BLaER1 treated with 17β-estradiol and CSF1 and Interleukin-3, amounts not matched to agents 10 nM and 100 nM (cell line): Measurements from ENCODE around the gene OTOA.
"Not testable (repeated sequence)": the region's sequence is repeated elsewhere in the genome, so short reads cannot be mapped to it uniquely, and the experiment has no call there.

Experiments used
- H3K27ac ChIP-seq, 11 experiments: shearing (Covaris generic); formaldehyde crosslinking; 2 replicates each; pipeline ENCODE4 v1.8.1; 2022
- H3K27me3 ChIP-seq, 11 experiments: shearing (Covaris generic); formaldehyde crosslinking; 2 replicates each; pipeline ENCODE4 v1.8.1; 2022
- H3K36me3 ChIP-seq, 11 experiments: shearing (Covaris generic); formaldehyde crosslinking; 2 replicates each; pipeline ENCODE4 v1.8.1; 2022
- H3K4me1 ChIP-seq, 10 experiments: shearing (Covaris generic); formaldehyde crosslinking; 2 replicates each; pipeline ENCODE4 v1.8.1; 2022
- H3K4me2 ChIP-seq, 11 experiments: shearing (Covaris generic); formaldehyde crosslinking; 2 replicates each; pipeline ENCODE4 v1.8.1; 2022
- H3K4me3 ChIP-seq, 10 experiments: shearing (Covaris generic); formaldehyde crosslinking; 2 replicates each; pipeline ENCODE4 v1.8.1; 2022
- H3K9ac ChIP-seq, 11 experiments: shearing (Covaris generic); formaldehyde crosslinking; 2 replicates each; pipeline ENCODE4 v1.8.1; 2022
- H3K9me3 ChIP-seq, 11 experiments: shearing (Covaris generic); formaldehyde crosslinking; replicated peaks in 1 of 11; 2 replicates each; pipeline ENCODE4 v1.8.1; 2022
- H4K20me1 ChIP-seq, 11 experiments: shearing (Covaris generic); formaldehyde crosslinking; 2 replicates each; pipeline ENCODE4 v1.8.1; 2022
- Cebpa-rat ChIP-seq, 11 experiments: shearing (Covaris generic); IDR thresholded peaks; 2 replicates each; pipeline ENCODE4 v1.8.1; 2022

Gene OTOA

DNA sequence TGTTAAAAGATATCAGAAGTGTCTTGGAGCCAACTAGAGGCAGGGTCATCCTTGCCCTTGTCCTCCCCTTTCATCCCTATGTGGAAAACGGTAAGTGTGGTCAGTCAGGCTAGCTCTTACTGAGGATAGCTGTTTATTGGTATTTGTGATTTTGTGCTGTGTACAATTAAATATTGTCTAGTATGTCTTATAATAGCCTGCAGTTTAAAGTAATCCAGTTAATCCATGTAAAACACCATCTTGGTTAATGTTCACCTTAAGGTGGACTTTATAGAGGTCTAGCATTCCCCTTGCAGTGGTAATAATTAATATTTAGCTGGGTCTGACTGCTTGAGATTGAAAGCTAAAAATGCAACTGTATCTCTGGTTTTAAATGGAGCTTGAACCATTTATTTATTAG is 38.7 kb upstream of the OTOA start:
- H4K20me1 ChIP-seq = peaks cover 0 to 100% (median 40%) of the 10 kb centered on the region in 11 experiments; a peak in 18 of 22 replicates
- peak overlapping the region in 3 of 10 experiments; percentile 12 to 50 (median 34); a peak in 2 of 20 replicates for H3K4me3 ChIP-seq
- H3K4me2 ChIP-seq = peak overlapping the region in 10 of 11 experiments; percentile 74 to 99 (median 88); a peak in 16 of 22 replicates
- H3K4me1 ChIP-seq = peaks cover 26 to 100% (median 90%) of the 10 kb centered on the region in 10 experiments
- peaks cover 90 to 100% (median 98%) of the 10 kb centered on the region in 11 experiments for H3K36me3 ChIP-seq
- peak overlapping the region in 8 of 11 experiments; percentile 2 to 71 (median 50); a peak in 9 of 22 replicates for H3K9ac ChIP-seq
- no peak for TF ChIP-seq Cebpa-rat (IDR thresholded peaks at IDR 0.05)
- H3K9me3 ChIP-seq = peaks cover 0 to 26% (median 24%) of the 10 kb centered on the region in 11 experiments; a peak in 20 of 22 replicates
- no peaks in the 10 kb centered on the region for H3K27me3 ChIP-seq
- peak overlapping the region in 10 of 11 experiments; percentile 71 to 91 (median 86); a peak in 19 of 22 replicates for H3K27ac ChIP-seq

DNA sequence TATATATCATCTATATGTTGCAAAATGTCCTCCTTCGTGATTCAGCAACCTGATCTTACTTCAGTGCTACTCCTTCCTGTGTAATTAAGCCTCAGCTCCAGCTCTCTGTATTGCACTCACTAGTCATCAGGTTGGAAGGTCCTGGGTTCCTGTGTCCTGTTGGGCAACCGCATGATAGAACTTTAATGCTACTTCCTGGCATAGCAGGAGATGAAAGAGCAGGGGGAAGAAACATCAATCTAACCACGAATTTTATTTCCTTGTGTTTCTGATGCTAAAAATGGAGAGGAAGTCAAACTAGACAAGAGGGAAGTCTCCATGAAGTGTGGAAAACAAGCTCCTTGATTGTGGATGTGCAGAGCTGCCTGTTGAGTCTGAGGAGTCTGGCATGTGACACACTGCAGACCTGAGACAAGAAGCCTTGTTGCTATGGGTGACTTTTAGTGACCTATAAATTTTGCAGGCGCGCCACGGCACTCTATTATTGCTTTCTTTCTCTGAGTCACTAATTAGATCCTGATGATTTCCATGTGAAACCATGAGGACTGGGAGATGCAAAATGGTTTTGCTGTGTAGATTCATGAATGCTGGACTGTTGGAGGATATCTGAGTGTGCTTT is 37.0 kb upstream of the OTOA start:
- peaks cover 85 to 100% (median 96%) of the 10 kb centered on the region in 11 experiments for H3K36me3 ChIP-seq
- H3K4me1 ChIP-seq = peaks cover 26 to 100% (median 75%) of the 10 kb centered on the region in 10 experiments
- H3K4me2 ChIP-seq = peak overlapping the region; percentile 68 to 99 (median 87)

DNA sequence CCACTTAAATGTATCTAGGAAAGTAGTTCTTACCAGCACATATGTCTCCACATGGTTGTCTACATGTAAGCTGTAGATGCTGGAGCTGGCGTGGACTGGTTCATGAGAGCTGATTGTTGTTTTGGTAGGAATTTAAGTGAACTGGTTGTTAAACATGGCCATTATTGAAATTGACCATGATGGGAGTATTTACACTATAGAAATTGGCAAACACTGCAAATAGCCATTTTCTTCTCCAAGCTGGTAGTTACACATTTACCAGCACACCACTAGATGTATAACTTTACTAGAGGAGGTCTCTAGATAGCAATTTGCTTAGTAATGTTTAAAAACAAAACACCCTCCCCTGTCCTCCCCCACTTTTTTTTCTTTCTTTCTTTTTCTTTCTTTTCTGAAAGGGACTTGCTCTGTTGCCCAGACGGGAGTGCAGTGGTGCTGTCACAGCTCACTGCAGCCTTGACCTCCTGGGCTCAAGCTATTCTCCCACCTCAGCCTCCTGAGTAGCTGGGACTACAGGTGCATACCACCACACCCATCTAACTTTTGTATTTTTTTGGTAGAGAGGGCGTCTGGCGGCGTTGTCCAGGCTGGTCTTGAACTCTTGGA is 35.5 kb upstream of the OTOA start:
- H3K27me3 ChIP-seq = no peaks in the 10 kb centered on the region
- H3K4me2 ChIP-seq = peak overlapping the region in 7 of 11 experiments; percentile 18 to 99 (median 95); a peak in 11 of 22 replicates
- H3K9ac ChIP-seq = peak overlapping the region in 1 of 11 experiments; percentile 19; a peak in 2 of 22 replicates
- H4K20me1 ChIP-seq = peaks cover 0 to 100% (median 28%) of the 10 kb centered on the region in 11 experiments; a peak in 14 of 22 replicates
- peaks cover 86 to 100% (median 96%) of the 10 kb centered on the region in 11 experiments for H3K36me3 ChIP-seq
- peaks cover 26 to 100% (median 68%) of the 10 kb centered on the region in 10 experiments for H3K4me1 ChIP-seq
- peak overlapping the region in 10 of 11 experiments; percentile 71 to 91 (median 86); a peak in 18 of 22 replicates for H3K27ac ChIP-seq
- 0 out of 20 replicates have a peak overlapping the region, but pooled peaks of 1 of the 10 experiments have one; percentile 6 for H3K4me3 ChIP-seq
- H3K9me3 ChIP-seq = peaks cover 0 to 31% (median 26%) of the 10 kb centered on the region in 11 experiments; a peak in 20 of 22 replicates
- no peak for TF ChIP-seq Cebpa-rat (IDR thresholded peaks at IDR 0.05)

More for the DNA sequence above, 37.0 kb upstream of the OTOA start:
- peaks cover 0 to 31% (median 26%) of the 10 kb centered on the region in 11 experiments; a peak in 20 of 22 replicates for H3K9me3 ChIP-seq
- H3K27me3 ChIP-seq = no peaks in the 10 kb centered on the region
- H3K27ac ChIP-seq = peak overlapping the region; percentile 20 to 91 (median 86); a peak in 21 of 22 replicates
- TF ChIP-seq Cebpa-rat (IDR thresholded peaks at IDR 0.05) = peak in 9 of 11 experiments; percentile 89 to 98 (median 95); a peak in 18 of 22 replicates
- peak overlapping the region in 6 of 10 experiments; percentile 3 to 33 (median 18); a peak in 4 of 20 replicates for H3K4me3 ChIP-seq
- H3K9ac ChIP-seq = peak overlapping the region; percentile 27 to 78 (median 67); a peak in 20 of 22 replicates
- H4K20me1 ChIP-seq = peaks cover 0 to 100% (median 27%) of the 10 kb centered on the region in 11 experiments; a peak in 16 of 22 replicates

DNA sequence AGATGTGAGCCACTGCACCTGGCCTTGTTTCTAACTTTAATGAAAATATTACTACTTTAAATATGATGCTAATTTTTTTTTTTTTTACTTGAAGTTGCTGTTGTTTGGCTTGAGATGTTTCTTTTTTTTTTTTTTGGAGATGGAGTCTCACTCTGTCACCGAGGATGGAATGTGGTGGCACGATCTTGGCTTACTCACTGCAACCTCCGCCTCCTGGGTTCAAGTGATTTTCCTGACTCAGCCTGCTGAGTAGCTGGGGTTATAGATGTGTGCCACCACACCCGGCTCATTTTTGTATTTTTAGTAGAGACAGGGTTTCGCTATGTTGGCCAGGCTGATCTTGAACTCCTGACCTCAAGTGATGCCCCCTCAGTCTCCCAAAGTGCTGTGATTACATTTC is 35.0 kb upstream of the OTOA start:
- no peak overlapping the region for H3K9ac ChIP-seq
- H4K20me1 ChIP-seq = peaks cover 0 to 100% (median 29%) of the 10 kb centered on the region in 11 experiments; a peak in 13 of 22 replicates
- TF ChIP-seq Cebpa-rat (IDR thresholded peaks at IDR 0.05) = no peak
- H3K27ac ChIP-seq = peak overlapping the region in 10 of 11 experiments; percentile 18 to 89 (median 86); a peak in 16 of 22 replicates
- no peaks in the 10 kb centered on the region for H3K27me3 ChIP-seq
- H3K4me2 ChIP-seq = peak overlapping the region in 4 of 11 experiments; percentile 95 to 99 (median 97); a peak in 8 of 22 replicates
- H3K36me3 ChIP-seq = peaks cover 85 to 100% (median 96%) of the 10 kb centered on the region in 11 experiments
- peak overlapping the region in 2 of 10 experiments; percentile 1 to 2; a peak in 1 of 20 replicates for H3K4me3 ChIP-seq
- peaks cover 26 to 100% (median 65%) of the 10 kb centered on the region in 10 experiments for H3K4me1 ChIP-seq
- H3K9me3 ChIP-seq = peaks cover 0 to 31% (median 26%) of the 10 kb centered on the region in 11 experiments; a peak in 20 of 22 replicates

DNA sequence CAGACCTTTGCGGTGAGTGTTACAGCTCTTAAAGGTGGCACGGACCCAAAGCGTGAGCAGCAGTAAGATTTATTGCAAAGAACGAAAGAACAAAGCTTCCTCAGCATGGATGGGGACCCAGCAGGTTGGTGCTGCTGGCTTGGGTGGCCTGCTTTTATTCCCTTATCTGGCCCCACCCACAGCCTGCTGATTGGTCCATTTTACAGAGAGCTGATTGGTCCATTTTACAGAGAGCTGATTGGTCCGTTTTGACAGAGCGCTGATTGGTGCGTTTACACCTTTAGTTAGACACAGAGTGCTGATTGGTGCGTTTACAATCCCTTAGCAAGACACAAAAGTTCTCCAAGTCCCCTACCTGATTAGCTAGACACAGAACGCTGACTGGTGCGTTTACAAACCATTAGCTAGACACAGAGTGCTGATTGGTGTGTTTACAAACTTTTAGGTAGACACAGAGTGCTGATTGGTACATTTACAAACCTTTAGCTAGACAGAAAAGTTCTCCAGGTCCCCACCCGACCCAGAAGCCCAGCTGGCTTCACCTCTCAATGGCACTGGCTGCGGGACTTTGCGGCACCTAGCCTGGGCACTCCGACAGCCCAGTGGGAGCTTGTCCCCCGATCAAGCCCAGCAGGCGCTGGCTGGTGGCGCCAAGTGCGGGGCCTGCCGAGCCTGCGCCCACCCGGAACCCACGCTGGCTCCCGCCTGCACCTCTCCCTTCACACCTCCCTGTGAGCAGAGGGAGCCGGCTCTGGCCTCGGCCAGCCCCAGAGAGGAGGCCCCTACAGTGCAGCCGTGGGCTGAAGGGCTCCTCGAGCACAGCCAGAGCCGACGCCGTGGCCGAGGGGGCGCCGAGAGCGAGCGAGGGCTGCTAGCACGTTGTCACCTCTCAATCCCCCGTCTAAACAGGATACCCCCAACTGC is 33.9 kb upstream of the OTOA start:
- Histone ChIP-seq H3K36me3 (peaks cover 85 to 100% (median 96%) of the 10 kb centered on the region in 11 experiments), H3K4me2 (peak overlapping the region in 5 of 11 experiments; percentile 30 to 99 (median 97); a peak in 8 of 22 replicates), H3K9me3 (peaks cover 0 to 31% (median 26%) of the 10 kb centered on the region in 11 experiments; a peak in 20 of 22 replicates), H3K4me1 (peaks cover 26 to 100% (median 57%) of the 10 kb centered on the region in 10 experiments), H3K27ac (peak overlapping the region in 9 of 11 experiments; percentile 22 to 89 (median 86); a peak in 16 of 22 replicates), H4K20me1 (peaks cover 0 to 100% (median 40%) of the 10 kb centered on the region in 11 experiments; a peak in 14 of 22 replicates), H3K9ac (peak overlapping the region in 1 of 11 experiments; percentile 38; a peak in 1 of 22 replicates), H3K4me3 (peak overlapping the region in 3 of 10 experiments; percentile 1 to 16 (median 2); a peak in 3 of 20 replicates)
- H3K27me3 ChIP-seq = not testable (repeated sequence)

DNA sequence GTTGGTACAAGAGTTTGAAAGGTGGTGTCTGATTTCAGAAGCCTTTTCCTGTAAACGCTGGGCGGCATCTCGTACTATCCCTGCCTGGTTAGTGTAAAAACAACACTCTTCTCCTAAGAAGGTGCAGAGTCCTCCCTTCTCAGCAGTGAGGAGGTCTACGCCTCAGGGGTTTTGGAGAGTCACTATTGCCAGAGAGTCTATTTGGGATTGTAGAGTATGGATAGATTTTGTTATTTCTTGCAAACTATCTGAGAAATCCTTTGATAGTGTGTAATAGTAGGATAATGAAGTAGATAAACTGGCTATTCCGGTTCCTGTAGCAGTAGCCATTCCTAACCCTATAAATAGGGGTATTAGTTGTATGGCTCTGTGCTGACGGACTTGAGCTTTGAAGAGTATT is 32.9 kb upstream of the OTOA start:
- Histone ChIP-seq H3K9me3 (peaks cover 0 to 34% (median 26%) of the 10 kb centered on the region in 11 experiments; a peak in 20 of 22 replicates), H3K9ac (peak overlapping the region in 1 of 11 experiments; percentile 38; a peak in 1 of 22 replicates), H3K4me1 (peaks cover 18 to 100% (median 52%) of the 10 kb centered on the region in 10 experiments), H3K27ac (peak overlapping the region in 6 of 11 experiments; percentile 30 to 87 (median 76); a peak in 8 of 22 replicates), H4K20me1 (peaks cover 0 to 100% (median 48%) of the 10 kb centered on the region in 11 experiments; a peak in 14 of 22 replicates), H3K4me2 (peak overlapping the region in 4 of 11 experiments; percentile 26 to 99 (median 97); a peak in 7 of 22 replicates), H3K36me3 (peaks cover 85 to 100% (median 96%) of the 10 kb centered on the region in 11 experiments)
- H3K27me3 ChIP-seq, H3K4me3 ChIP-seq: not testable (repeated sequence)

DNA sequence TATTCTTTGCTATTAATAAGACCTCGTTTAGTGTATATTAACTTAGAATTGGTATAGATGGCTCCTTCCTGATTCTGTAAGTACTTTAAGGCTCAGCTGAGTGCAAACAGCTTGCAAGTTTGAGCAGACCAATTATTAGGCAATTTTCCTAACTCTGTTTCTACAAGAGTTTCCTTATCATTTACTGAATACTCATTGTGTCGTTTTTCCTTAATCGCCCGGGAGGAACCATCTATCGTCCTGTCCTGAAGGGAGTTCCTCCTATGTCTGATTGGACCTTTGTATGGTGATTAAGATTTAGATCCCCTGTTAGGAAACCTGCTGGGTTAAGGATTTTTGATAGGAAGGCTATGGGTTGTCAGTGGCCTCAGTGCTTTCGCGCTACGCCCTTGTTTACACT is 32.4 kb upstream of the OTOA start:
- H3K27ac ChIP-seq = peak overlapping the region in 4 of 11 experiments; percentile 40 to 86 (median 57); a peak in 7 of 22 replicates
- H3K9me3 ChIP-seq = peaks cover 0 to 39% (median 26%) of the 10 kb centered on the region in 11 experiments; a peak in 20 of 22 replicates
- H3K27me3 ChIP-seq, H3K4me3 ChIP-seq: not testable (repeated sequence)
- H3K4me1 ChIP-seq = peaks cover 13 to 100% (median 50%) of the 10 kb centered on the region in 10 experiments
- peak overlapping the region in 3 of 11 experiments; percentile 97 to 99 (median 97); a peak in 6 of 22 replicates for H3K4me2 ChIP-seq
- H3K36me3 ChIP-seq = peaks cover 87 to 100% (median 97%) of the 10 kb centered on the region in 11 experiments
- peaks cover 0 to 100% (median 53%) of the 10 kb centered on the region in 11 experiments; a peak in 16 of 22 replicates for H4K20me1 ChIP-seq
- H3K9ac ChIP-seq = peak overlapping the region in 3 of 11 experiments; percentile 35 to 49 (median 42); a peak in 4 of 22 replicates

DNA sequence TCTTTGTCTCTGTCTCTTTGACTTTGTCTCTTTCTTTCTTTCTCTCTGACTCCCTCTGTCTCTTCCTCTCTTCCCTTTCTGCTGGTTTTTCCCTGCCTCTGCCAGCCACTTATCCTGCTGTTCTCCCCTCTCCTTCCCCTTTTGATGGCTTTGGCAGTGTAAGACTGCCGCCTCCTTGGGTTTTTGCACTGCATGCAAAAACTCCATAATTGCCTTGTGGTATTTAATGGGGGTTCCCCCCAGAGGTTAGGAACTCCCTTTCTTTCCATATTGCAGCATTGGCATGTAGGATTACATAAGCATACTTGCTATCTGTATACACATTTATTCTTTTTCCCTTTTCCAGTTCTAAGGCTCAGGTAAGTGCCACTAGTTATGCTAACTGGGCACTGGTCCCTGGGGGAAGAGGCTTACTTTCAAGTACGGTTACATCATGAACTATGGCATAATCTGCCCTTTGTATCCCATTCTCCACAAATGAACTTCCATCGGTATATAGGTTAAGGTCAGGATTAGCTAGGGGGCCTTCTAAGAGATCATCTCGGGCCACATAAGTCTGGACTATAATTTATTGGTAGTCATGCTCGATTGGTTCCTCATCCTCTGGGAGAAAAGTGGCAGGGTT is 31.7 kb upstream of the OTOA start:
- peak overlapping the region in 3 of 11 experiments; percentile 97 to 99 (median 97); a peak in 6 of 22 replicates for H3K4me2 ChIP-seq
- H3K4me1 ChIP-seq = peaks cover 6 to 100% (median 50%) of the 10 kb centered on the region in 10 experiments
- H3K36me3 ChIP-seq = peaks cover 88 to 100% (median 100%) of the 10 kb centered on the region in 11 experiments
- peak overlapping the region in 3 of 11 experiments; percentile 35 to 49 (median 42); a peak in 4 of 22 replicates for H3K9ac ChIP-seq
- peaks cover 0 to 100% (median 60%) of the 10 kb centered on the region in 11 experiments; a peak in 16 of 22 replicates for H4K20me1 ChIP-seq
- H3K4me3 ChIP-seq, H3K27me3 ChIP-seq: not testable (repeated sequence)
- peak overlapping the region in 4 of 11 experiments; percentile 40 to 86 (median 57); a peak in 6 of 22 replicates for H3K27ac ChIP-seq
- H3K9me3 ChIP-seq = peaks cover 0 to 43% (median 26%) of the 10 kb centered on the region in 11 experiments; a peak in 20 of 22 replicates
